NB4 (cell line): Measurements from ENCODE around the gene MEIS1.

Experiments
- POLR2A ChIP-seq: IDR thresholded peaks from 2 replicates; pipeline ENCODE4 v1.6.1; 2011; ENCODE audit warnings: mild to moderate bottlenecking; ENCODE audit not compliant: insufficient read length; ENCODE audit errors: extremely low read depth
- TF ChIP-seq, protein P1 (sequence below): IDR thresholded peaks from one replicate; pipeline ENCODE4 v1.5.1; 2012; ENCODE audit warnings: low read depth, low read length
- TF ChIP-seq, protein P2 (sequence below): IDR thresholded peaks from 2 replicates; pipeline ENCODE4 v1.6.1; 2011; ENCODE audit warnings: low read depth, low read length

DNA sequence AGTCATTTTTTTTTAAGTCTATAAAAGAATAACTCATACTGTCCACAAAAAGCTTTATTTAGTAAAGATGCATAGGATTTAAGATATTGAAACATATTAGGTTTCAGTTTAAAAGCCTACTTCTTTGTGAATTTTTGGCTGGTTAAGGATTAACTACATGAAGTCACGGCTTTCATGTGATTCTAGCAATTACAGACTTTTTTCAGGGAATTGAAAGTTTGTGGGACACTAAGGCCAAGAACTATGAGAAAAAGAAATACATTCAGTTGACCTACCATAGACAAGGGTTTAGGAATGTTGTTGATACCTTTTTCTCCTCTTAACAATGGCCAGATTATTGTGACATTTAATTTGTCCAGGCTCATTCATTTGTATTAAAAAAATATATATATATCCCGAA, 109.3 kb downstream of the MEIS1 start:
- TF ChIP-seq, protein P1, sequence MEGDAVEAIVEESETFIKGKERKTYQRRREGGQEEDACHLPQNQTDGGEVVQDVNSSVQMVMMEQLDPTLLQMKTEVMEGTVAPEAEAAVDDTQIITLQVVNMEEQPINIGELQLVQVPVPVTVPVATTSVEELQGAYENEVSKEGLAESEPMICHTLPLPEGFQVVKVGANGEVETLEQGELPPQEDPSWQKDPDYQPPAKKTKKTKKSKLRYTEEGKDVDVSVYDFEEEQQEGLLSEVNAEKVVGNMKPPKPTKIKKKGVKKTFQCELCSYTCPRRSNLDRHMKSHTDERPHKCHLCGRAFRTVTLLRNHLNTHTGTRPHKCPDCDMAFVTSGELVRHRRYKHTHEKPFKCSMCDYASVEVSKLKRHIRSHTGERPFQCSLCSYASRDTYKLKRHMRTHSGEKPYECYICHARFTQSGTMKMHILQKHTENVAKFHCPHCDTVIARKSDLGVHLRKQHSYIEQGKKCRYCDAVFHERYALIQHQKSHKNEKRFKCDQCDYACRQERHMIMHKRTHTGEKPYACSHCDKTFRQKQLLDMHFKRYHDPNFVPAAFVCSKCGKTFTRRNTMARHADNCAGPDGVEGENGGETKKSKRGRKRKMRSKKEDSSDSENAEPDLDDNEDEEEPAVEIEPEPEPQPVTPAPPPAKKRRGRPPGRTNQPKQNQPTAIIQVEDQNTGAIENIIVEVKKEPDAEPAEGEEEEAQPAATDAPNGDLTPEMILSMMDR: no peak
- no peak for TF ChIP-seq POLR2A
- TF ChIP-seq, protein P2, sequence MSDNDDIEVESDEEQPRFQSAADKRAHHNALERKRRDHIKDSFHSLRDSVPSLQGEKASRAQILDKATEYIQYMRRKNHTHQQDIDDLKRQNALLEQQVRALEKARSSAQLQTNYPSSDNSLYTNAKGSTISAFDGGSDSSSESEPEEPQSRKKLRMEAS: no peak
